MM.1S (cell line): Measurements from ENCODE around the gene UBN1.

Experiments
- CTCF ChIP-seq: fragments of 300-600 bp; sonication (generic); IDR thresholded peaks from 2 replicates; pipeline ENCODE4 v1.5.1; 2016; ENCODE audit warnings: antibody characterized with exemption, low read length, mixed read lengths
- EZH2 ChIP-seq: fragments of 300-600 bp; sonication (generic); optimal IDR thresholded peaks from 2 replicates; pipeline ENCODE3; 2017; ENCODE audit warnings: low read depth, mild to moderate bottlenecking, antibody characterized with exemption, low read length, mixed read lengths

GRCh38 chr16:4923853-4924252, 76.6 kb downstream of the UBN1 start:
- TF ChIP-seq CTCF (no peak), EZH2 (no peak)
